ENCODE measurements around the gene PNLDC1.

PNLDC1 gene, protein sequence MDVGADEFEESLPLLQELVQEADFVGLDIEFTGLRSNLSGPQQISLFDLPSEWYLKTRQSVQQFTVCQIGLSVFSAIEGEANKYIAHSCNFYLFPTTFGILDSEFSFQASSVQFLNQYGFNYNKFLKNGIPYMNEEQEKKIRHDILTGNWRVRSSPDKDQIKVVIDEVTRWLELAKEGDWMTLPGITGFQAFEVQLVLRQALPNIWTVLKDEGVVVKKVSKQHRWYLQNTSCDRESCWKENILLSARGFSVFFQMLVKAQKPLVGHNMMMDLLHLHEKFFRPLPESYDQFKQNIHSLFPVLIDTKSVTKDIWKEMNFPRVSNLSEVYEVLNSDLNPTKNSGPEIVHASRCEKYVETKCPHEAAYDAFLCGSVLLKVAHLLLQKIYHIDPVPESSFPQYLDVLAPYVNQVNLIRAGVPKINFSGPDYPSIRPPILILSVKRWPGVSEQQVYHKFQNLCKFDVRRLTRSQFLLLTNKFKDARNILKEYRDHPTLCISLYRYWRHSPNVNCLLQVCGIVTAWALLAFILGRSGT

DNA sequence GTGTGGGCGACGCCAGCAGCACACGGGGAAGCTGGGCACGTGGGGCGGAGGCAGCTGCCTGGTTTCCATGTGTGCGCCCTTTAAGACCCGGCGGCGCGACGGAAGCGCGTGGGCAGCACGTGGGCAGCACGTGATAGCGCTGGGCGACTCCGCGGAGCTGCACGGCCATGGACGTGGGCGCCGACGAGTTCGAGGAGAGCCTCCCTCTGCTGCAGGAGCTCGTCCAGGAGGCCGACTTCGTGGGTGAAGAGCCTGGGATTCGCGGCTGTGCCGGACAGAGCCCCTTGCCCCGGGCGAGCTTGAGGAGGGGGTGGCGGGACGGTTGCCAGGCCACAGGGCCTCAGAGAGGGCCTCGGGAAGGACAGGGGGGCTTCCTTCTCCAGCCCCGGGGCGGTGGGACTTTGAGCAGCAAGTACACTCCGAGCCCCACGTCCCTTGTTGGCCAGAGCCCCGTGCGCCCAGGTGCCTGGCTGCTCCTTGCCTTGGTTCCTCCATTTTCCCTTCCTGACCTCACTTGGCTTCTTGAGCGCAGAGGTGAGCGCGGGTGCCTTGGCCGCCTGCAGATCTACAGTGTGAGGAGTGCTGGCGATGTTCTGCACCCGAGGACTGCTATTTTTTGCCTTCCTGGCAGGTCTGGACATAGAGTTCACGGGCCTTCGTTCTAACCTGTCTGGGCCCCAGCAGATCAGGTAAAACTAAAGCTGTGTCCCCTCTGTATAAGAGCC is at the start of gene PNLDC1:
Gene PNLDC1, plus strand, starts transcription at position 136 of the 725 bp plus-strand sequence. Its CDS starts 32 bp downstream, at position 168.
- no peak for DNase-seq

DNA sequence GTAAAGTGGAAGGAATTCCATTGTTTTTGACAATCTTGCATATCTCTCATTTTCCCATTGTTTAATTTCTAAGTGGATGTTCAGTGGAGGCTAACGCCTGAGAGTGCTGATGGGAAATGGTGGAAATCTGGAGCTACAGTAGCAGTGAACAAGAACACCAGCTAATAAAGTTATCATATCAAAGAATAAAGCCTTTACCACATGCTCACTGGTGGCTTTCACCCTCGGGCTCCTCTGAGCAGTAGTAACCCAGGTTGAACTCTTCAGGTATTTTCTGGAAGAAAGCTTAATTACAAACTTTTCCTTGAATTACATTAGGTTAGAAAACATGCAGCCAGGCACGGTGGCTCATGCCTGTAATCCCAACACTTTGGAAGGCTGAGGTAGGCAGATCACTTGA is 48.6 kb upstream of the PNLDC1 start:
- DNase-seq: no peak

DNA sequence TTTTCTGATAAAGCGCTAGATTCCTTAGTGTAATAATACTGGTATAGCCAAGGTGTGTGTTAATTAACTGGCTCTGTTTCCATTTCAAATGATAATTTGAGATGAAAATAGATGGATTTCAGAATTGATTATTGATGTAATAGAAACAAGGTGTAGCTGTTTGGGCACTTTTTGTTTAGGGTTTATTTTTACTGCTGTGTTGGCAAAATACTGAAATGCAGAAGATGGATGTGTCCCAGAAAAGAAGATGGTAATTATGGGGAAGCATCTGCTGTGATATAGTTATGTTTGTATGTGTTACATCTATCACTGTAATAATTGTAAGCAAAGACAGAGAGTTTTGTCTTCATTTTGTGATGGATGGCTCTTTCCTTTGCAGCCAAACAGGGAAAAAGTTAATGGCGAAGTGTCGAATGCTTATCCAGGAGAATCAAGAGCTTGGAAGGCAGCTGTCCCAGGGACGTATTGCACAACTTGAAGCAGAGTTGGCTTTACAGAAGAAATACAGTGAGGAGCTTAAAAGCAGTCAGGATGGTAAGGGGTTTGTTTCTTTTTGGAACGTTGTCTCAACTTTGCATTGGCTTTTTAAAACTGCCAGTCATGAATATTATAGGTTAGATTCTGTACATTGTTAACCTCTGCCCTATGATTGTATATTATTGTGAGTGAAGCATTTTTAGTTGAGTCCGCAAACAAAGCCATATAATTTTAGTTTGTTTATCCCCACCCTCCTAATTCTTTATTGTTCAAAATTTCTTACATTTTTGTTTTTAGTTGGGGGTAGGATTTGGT is 46.8 kb upstream of the PNLDC1 start:
- no peak for DNase-seq

DNA sequence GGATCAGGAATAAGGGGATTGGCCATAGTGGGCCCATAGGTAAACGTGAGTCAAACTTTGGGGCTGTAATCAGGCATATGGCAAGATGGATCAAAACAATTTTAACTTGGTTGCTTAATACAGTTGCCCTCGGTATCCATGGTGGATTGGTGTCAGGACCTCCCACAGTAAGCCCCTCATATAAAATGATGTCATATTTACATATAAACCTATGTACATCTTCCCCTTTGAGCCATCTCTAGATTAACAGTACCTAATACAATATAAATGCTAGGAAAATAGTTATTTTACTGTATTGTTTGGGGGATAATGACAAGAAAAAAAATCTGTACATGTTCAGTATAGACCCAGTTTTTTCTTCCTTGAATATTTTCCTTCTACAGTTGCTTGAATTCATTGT is 45.7 kb upstream of the PNLDC1 start:
- DNase-seq: no peak

DNA sequence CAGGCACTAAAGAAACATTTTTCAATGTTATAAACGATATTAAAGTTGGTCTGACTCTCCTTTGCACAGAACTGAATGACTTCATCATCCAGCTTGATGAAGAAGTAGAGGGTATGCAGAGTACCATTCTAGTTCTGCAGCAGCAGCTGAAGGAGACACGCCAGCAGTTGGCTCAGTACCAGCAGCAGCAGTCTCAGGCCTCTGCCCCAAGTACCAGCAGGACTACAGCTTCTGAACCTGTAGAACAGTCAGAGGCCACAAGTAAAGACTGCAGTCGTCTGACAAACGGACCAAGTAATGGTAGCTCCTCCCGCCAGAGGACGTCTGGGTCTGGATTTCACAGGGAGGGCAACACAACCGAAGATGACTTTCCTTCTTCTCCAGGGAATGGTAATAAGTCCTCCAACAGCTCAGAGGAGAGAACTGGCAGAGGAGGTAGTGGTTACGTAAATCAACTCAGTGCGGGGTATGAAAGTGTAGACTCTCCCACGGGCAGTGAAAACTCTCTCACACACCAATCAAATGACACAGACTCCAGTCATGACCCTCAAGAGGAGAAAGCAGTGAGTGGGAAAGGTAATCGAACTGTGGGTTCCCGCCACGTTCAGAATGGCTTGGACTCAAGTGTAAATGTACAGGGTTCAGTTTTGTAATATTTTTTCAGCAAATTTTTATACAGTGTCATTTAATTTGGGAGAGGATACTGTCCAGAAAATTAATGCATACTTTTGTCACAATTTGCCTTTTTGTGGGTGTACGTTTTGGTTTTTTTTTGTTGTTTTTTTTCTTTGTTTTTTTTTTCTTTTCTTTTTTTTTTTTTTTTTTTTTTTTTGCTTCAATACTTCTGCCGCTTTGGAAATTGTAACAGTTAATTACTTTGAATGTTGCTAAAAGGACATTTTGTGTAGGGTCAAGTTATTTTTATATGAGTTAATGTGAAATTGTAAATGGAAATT is 44.8 kb upstream of the PNLDC1 start:
- DNase-seq: no peak

DNA sequence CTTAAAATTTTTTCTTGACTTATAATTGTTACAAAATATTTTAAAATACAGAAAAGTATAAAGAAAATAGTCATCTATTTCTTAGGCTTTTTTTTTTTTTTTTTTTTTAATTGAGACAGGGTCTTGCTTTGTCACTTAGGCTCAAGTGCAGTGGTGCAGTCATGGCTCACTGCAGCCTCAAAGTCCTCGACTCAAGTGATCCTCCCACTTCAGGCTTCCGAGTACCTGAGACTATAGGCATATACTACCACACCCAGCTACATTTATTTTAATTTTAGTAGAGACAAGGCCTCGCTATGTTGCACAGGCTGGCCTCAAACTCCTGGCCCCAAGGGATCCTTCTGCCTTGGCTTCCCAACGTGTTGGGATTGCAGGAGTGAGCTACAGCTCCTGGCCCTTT is 43.6 kb upstream of the PNLDC1 start:
- no peak for DNase-seq

DNA sequence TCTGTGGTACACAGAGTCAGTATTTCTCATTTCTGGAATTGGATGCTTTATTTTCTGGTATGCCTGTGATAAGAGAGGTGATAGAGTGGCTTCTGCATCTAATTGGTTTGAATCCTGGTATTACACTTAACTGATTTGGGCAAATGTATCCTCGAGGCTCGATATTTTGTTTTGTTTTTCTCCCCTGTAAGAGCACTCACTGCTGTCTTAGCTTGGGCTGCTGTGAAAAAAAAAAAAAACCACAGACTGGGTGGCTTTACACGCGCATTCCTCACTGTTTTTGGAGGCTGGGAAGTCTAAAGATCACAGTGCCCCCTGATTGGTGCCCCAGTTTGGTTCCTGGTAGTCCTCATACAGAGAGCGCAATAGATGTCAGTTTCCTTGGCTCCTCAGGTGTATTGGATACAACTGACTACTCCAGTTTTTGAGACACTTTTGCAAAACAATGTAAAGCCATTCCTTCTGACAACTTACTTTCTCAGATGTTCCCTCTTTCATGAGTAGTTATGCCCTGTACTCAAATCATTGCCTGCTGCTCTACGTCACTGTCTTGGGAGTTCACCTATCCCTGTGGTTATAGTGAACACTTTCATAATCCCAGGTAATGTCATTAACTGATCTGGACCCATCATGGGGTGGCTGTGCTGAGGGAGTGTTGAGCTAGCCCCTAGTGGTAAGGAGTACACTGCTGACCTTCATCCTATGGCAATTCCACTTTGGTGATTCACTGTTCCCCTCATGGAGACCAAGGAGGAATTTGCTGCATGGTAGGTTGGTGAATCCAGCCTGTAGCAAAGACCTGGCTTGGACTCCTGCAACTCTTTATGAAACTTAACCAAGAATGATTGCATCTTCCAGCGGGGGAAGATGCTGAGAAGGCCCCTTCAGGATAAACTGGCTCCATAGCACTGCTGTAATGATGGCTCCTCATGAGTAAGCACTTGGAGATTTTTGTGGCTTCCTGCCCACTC is 41.8 kb upstream of the PNLDC1 start:
- DNase-seq: no peak

DNA sequence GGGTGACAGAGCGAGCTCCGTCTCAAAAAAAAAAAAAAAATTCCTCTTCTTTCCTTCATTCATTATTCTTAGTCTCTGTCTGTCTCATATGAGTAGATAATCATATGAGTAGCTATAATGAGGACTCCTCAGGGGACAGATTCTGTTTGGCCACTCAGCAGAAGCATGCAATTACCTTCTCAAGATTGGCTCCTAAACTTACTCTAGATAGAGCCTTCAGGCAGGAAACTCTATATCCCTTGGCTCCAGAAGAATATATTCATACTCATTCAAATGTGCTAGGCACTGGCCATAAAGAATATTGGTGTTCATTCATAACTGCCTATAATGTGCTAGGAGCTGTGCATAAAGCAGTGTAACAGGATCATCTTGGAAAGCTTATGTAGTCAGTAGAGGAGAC is 40.4 kb upstream of the PNLDC1 start:
- no peak for DNase-seq

DNA sequence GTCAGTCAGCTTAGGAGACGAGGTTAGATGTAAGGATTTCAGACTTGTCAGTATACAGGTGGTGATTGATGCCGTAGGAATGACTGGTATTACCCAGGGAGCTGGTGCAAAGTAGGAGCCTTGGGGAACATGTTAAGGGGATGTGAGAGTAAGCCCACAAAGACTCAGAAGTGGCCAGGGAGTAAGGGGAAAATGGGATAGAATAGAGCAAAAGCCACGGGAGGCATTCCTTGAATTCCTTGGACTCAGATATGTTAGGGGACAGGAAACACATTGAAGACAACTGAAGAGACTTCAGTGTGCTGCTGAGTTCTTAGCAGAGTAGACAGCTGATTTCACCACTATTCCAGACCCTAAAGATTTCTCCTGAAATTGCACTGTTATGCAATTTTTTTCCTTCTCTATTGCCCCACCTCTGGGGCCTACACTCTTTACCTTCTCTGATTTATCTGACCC is 39.4 kb upstream of the PNLDC1 start:
- DNase-seq: no peak

DNA sequence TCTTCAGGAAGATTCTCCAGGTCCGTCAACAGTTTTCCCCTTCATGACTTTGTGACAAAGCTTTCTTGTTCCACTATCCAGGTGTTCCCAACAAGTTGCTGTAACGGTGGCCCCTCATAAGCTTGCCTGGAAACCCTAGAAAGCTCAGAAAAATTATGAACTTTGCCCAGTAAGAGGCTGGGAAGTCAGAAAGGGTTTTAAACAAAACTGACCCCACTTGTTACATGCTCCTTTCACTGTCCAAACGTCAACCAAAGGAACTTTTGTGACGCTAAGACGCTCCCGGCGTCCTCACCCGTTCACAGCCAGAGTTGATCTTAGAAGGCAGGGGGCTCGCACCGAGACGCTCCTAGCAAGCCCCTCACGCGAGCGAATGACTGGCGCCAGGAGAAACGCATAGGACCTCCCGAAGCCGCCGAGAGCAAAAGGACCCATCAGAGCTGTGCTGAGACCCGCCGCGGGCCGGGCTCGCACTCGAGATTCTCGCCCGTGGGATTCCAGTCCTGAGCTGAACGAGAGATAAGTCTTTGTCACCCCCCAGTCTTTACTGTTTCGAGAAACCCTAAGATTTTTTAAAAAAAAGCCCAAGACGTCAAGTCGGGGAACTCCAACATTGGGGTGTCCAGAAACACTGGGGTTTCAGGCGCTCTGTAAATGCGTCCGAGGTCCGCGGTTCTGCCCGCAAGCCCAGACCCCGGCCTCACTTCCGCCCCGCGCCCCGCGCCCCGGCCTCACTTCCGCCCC is 38.8 kb upstream of the PNLDC1 start:
- DNase-seq: no peak

DNA sequence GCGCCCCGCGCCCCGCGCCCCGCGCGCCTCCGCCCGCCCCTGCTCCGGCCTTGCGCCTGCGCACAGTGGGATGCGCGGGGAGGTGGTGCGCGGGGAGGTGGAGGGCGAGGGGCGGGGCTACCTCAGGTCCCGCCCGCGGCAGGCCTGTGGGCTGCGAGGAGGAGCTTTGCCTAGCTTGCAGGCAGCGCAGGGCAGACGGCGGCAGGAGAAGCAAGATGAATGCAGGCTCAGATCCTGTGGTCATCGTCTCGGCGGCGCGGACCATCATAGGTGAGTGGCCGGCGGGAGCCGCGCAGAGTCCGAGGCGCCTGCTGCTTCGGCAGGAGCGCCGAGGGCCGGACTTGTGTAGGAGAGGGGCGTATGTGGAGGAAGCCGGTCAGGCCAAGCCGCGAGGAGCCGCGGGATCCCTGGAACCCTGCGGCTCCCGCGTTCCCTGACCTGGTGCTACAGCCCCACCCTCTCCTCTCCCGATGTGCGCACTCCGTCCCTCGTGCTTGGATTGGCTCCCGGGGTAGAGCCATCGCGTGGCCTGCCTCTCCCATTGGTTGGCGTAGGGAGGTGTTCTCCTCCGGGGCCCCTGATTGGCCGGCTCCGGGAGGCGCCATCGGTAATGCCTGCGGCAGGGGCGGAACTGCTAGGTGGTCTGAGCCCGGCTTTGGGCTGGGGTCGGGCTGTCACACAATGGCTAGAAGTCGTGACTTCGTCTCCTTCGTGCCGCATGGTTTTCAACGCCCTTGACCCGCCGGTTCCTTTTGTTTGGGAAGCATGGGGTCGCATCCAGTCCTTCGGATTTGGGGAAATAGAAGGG is 38.0 kb upstream of the PNLDC1 start, which contains the start of gene ACAT2:
Gene ACAT2, plus strand, starts transcription at position 173 of the 808 bp plus-strand sequence. Its CDS starts 43 bp downstream, at position 216.
- DNase-seq: peak; percentile 89 to 93

DNA sequence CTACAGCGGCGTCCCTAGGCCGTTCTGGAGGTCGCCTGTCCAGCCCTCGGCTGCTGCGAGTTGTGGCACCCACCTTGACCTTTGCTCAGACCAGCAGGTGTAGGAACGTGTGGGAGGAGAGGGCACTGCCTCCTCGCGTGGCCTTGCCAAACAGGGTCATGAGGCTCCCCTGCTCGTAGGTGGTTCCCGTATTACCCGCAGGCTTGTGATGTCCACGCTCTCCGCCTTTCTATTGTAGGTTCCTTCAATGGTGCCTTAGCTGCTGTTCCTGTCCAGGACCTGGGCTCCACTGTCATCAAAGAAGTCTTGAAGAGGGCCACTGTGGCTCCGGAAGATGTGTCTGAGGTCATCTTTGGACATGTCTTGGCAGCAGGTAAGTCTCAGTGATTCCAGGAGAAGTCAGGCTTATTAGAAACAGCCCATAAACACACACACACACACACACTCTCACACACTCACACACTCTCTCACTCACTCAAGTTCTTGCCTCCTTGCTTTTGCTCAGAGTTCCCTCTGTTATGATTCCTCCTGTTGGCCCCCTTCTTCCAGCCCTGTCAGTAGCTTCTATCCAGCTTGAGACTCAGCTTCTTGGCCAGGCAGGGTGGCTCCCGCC is 37.3 kb upstream of the PNLDC1 start:
- peak; percentile 51 to 81 for DNase-seq

DNA sequence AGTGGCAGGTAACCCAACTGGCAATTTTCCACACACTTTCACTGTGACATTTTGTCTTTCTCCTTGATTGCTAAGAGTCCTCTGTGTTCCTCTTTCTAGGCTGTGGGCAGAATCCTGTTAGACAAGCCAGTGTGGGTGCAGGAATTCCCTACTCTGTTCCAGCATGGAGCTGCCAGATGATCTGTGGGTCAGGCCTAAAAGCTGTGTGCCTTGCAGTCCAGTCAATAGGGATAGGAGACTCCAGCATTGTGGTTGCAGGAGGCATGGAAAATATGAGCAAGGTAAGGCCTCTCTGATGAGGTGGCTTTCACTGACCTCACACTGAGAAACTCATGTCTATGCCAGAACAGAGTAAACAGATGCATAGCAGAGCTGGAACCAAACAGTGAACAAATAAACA is 33.2 kb upstream of the PNLDC1 start:
- peak in 1 of 2 donors; percentile 69 for DNase-seq

DNA sequence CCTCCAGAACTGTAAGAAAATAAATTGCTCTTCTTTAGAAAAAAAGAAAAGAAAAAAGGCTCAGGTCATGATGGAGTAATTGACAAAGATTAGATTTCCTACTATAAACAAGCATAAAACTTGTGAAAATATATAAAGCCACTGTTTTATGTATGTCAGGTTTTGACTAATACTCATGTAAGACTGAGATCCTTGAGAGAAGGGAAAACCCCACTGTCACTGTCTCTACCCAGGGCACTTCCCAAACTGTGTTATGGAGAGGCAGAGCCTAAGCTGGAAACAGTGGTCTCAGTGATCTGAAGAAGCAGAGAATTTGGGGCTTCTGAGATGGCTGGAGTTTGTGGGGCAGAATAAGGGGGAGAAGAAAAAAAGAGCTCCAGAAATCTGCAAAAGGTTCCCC is 30.6 kb upstream of the PNLDC1 start:
- no peak for DNase-seq

DNA sequence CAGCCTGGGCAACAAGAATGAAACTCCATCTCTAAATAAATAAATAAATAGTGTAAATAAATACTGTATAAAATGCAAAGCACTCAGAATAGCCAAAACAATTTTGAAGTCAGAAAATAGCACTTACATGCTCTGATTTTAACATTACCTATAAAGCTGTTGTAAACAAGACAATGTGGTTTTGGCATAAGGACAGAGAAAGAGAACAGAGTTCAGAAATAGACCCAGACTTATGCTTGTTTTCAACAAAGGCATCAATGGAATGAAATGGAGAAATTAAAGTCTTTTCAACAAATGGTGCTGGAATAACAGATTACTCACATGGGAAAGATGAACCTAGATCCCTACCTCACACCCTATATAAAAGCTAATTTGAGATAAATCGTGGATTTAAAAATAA is 27.9 kb upstream of the PNLDC1 start:
- no peak for DNase-seq

DNA sequence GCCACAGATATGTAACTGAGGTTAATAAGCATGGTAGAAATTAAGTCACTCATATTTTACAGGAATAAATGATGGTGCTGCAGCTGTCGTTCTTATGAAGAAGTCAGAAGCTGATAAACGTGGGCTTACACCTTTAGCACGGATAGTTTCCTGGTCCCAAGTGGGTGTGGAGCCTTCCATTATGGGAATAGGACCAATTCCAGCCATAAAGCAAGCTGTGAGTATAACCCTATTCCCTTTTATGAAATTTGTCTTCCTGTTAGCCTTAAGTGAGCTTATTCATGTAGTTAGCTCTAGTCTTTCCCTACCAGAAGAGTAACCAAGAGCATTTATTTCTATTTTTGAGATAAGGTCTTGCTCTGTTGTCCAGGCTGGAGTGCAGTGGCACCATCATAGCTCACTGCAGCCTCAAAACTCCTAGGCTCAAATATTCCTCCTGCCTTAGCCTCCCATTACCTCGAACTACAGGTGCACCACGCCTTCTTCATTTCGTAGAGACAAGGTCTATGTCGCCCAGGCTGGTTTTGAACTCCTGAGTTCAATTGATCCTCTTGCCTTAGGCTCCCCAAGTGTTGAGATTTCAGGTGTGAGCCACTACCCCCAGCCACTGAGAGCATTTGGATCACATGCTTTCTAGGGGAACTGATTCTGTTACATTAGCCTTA is 22.7 kb upstream of the PNLDC1 start:
- no peak for DNase-seq

DNA sequence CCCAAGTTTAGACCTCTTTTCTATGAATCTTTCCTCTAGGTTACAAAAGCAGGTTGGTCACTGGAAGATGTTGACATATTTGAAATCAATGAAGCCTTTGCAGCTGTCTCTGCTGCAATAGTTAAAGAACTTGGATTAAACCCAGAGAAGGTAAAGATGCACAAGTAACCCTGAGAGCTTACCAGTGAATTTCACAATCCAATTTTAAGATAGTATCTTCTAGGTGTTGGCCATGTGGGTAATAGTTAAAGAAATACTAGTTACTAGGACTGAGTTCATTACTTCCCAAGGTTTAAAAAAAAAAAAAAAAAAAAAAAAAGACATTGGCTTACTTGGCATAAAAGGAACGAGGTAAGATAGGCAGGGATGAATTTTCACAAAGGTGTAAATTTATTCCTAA is 21.9 kb upstream of the PNLDC1 start:
- no peak for DNase-seq

All from inflammatory macrophage treated with lipopolysaccharide for 1 hour (primary cell).